Stimulated activated CD4-positive, alpha-beta T cell treated with anti-CD3 and anti-CD28 coated beads, Interleukin-1b, Interleukin-23, amount 100 ng/mL, for 1 hour (primary cell): ENCODE data around the gene PPARD.
"Not testable (repeated sequence)": the region's sequence is repeated elsewhere in the genome, so short reads cannot be mapped to it uniquely, and the experiment has no call there.

Experiments used
- DNase-seq, 2 donors: peaks; one replicate each; pipeline ENCODE4 v3.0.0-alpha.2; 2020; ENCODE audit warnings: low read depth in 2 of 2

Gene PPARD

DNA sequence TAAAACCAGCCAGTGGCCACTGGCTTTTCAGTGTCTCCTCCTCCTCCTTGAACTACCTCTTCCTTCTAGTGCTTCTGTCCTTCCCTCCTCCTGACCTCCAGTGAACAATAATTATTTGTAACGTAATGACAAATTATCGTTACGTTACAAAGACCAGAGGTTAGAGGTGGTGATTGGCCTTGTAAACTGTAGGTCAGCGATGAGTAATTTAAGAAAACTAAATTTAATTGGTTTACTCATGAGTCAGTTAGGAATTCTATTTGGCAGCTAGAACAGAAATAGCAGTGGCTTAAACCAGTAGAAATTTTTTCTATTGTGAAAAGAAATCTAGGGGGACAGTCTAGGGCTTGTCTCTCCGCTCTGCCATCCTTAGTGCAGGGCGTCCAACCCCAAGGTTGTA lies 38.8 kb downstream of the PPARD start:
- no peak for DNase-seq

DNA sequence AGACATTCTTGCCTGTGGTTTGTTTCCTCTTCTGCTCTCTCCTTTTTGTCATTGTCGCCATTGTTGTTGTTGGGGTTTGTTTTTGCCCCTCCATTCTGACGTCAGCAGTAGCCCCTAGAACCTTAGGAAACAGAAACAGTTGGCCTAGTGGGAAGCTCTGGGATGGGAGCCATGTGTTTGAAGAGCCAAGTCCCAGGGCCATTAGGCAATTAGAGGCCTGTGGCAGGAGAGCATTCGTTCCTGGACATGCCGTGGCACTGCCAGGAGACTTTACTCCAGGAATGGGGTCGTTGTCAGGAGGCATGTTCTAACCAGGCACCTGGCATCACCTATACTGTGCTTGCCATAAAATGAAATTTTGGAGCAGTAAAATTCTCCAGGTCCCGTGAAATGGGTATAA lies 39.7 kb downstream of the PPARD start:
- DNase-seq: no peak

- no peak for DNase-seq
Measured at GRCh38 chr6:35385457-35386202, 43.3 kb downstream of the PPARD start.

DNA sequence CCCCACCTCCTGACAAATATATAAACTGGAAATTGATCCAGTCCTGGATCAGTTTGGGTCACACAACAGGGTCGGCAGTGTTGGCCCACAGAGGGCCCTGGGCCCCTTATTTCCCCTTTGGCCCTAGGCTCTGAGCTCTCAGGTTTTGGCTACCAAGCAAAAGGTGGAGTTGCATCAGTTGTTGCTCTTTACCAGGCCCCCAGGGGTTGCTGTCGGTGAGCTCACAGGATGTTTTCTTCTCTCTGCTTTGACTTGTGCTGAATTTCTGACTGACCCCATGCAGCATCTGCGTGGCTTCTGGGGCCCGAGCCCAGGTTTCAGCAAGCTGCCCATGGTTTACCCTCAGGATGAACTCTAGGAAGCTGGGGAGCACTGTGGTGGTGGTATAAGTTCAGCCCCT lies 44.6 kb downstream of the PPARD start:
- DNase-seq: no peak

DNA sequence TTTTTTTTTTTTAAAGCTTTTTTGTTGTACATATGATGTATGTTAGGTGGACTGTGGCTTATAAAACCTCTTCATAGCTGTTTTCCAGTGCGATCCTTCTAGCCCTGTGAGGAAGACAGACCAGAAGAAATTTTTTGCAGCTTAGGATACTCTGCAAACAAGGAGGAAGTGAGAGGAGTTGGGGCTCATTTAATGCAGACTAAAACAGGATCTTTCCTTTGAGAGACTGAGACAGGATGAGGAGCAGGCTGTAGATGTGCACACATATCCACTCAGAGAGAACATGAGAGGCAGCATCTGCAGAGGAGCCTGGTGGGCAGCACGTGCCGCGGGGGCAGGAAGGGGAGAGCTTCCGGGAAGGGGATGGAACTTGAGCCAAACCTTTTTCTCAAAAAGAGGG lies 45.7 kb downstream of the PPARD start:
- no peak for DNase-seq

- no peak for DNase-seq
Measured at GRCh38 chr6:35388772-35389352, 46.5 kb downstream of the PPARD start.

DNA sequence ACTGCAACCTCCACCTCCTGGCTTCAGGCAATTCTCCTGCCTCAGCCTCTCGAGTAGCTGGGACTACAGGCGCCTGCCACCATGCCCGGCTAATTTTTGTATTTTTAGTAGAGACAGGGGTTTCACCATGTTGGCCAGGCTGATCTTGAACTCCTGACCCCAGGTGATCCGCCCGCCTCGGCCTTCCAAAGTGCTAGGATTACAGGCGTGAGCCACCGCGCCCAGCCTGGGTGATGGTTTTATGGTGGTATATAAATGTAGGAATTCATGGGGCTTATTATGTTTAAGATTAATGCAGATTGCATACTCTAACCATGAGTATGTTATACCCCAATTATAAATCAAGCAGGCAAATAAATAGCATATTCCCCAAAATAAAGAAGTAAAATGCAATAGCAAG lies 47.0 kb downstream of the PPARD start:
- not testable (repeated sequence) for DNase-seq

DNA sequence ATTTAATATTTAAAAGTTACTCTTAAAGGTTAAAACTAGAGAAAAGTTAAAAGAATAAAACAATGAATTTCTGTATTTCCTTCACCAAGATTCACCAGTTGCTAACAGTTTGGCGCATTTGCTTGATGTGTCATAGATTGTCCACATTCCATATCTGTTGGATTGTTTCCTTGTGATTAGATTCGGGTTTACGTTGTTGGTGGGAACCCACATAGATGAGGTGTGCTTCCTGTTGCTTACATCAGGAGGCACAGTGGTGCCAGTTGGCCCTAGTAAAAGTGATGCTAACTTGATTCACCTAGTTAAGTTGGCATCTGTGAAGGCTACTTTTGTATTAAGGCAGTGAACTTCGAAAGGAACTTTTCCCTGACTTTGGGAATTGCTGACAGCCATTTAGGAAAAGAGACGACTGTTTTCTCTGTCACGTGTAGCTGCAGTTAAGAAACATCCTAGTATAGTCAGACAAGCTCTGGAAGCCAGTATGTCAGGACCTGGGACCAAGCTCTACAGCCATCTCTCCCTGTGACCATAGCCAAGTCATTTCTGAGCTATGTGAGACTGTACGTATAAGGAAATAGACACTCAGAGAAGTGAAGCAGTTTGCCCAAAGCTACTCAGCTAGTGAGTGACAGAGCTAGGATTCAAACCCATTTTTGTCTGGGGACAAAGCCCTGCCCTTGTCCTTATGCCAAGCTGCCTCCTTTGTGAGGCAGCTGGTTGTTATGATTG lies 49.0 kb downstream of the PPARD start:
- DNase-seq: no peak

GRCh38 chr6:35392111-35392702 lies 49.8 kb downstream of the PPARD start:
- no peak for DNase-seq

DNA sequence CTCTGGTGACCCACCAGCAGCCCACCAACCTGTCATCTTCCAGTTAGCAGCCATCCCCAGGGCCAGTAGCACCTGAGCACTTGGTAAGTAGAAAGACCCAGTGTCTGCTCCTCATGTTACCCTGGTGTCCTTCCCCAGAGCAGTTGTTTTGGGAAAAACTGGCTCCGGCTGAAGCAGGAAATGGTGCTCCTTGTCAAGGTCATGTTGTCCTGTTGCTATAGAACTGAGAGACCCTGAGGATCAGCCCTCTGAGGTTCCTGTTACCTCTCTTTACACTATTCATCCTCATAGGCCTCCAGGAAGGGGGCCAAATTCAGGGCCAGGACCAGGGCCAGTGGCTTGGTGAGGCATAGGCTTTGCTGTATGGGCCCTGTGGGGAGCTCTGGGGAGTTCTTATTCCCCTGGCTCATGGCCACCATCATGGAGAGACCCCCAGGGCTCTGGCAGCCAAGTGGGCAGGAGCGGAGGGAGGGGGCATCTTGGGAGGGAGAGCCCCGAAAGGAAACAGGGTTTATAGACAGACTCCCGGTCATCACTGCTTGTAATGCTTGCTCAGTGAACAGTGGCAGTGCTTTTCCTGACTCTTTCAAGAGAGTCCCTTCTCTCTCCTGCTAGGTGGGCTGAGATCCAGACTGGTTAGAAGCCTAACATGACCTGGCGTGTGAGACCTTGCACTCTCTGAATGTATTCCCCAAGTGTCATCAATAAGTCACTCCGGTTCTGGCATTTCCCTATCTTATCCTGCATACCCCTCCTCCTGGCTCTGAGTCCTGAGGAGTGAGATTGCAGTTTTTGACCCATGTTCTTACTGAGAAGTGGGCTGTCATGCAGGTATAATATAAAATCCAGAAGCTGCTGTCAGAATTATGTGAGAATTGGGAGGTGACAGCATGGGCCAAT lies 50.7 kb downstream of the PPARD start:
- DNase-seq: no peak

- no peak for DNase-seq
Measured at GRCh38 chr6:35396991-35397390, 54.6 kb downstream of the PPARD start.

- no peak for DNase-seq
Measured at GRCh38 chr6:35397806-35398418, 55.6 kb downstream of the PPARD start.

DNA sequence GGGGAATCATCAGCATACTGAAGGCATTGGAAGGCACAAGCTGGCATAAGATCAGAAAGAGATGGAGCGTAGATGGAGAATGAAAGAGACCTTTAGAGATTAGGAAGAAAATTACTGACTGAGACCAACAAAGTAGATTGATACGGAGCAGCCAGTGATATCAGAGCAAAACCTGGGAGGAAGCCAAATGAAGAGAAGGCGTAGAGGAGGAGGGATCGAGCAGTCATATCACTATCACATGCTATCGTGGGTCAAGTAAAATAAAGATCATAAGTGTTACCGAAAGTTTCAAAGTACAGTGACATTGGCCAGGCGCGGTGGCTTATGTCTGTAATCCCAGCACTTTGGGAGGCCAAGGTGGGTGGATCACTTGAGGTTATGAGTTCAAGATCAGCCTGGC lies 56.2 kb downstream of the PPARD start:
- DNase-seq: no peak

- no peak for DNase-seq
Measured at GRCh38 chr6:35400111-35400510, 57.8 kb downstream of the PPARD start.

- no peak for DNase-seq
Measured at GRCh38 chr6:35400901-35401311, 58.5 kb downstream of the PPARD start.

DNA sequence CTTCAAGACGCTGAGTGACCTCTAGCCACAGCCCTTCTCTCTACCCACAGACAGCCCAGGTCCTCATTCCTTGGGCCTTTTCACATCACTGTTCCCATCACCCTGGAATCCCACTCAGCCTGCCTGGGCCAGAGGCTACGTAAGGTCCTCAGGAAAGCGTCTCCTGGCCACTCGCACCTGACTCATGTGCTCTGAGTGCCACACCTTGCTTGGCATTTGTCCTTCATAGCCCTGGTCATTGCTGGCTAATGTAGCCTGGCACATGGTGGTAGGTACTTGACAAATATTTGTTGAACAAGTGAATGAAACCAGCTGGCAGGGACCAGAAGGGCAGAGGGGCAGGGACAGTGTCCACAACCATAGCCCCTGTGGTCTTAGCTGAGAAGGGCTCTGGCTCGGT lies 59.2 kb downstream of the PPARD start:
- DNase-seq: no peak

DNA sequence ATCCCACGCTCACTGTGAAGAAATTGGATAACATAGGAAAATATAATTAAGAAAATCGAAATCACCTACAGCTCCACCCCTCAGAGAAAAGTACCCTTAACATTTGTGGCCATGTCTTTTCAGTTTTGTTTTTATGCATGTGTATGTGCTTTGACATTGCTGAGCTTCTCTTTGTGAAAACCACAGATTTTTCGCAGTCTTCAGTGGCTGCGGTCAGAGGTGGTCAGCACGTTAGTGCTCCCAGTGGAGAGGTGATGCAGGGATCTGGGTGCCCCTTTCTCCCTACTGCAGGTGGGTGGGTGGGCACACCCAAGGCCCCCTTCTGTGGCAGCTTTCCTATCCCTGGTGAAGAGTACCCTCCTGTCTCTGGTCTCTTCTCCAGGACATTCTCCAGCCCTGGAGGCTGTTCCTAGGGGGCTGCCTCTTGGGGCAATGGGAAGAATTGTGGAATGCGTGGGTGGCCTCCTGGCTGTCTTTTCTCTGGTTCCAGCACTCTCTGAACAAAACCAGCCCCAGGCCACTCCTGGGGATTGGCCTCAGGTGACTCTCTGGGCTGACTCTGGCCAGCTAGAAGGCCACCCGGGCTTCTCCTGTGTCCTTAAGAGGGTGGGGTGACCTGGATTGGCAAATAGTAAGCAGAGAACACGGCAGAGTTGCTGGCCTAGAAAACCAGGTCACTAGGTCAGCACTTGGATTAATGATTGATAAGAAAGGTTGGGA lies 59.9 kb downstream of the PPARD start:
- no peak for DNase-seq

GRCh38 chr6:35402856-35403191 lies 60.5 kb downstream of the PPARD start:
- DNase-seq: no peak

DNA sequence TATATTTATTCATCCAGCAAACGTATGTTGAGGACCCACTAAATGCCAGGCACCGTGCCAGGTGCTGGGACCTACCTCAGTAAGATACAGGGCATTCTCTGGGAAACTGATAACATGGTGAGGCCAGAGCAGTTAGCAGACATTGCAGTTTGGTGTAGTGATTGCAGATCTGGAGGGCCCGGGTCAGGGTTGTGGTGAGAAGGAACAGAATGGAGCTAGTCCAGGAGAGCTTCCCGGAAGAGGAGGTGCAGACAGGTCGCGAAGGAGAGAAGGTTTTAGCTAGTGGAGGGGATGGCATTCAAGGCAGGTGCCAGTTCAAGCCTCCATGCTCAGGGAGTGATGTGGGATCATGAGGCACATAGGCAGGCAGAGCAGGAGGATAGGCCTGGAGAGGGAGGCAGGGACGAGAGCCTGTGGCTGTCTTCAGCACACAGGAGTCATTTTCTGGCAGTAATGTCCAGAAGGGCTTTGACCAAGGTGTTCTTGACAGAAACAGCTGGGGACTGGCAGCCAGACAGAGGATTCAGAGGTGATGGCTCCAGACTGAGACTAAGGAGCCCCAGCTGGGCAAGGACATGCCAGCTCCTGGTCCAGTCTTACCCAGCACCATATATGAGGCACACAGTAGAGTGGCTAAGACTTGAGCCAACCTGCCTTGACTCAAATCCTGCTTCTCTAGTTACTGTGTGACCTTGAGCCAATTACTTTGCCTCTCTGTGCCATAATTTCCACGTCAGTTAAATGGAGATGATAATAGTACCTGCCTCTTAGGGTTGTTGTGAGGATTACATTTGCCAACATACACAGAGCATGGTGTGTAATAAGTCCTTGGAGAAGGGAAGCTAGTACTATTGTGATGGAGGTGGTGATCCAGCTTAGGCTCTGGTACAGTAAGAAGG lies 61.4 kb downstream of the PPARD start:
- DNase-seq: no peak
